Neuron (in vitro differentiated cells): Measurements from ENCODE around the gene OR4D2.

Source experiments
- H2AFZ ChIP-seq: one replicate; pipeline ENCODE4 v1.6.1; 2013; ENCODE audit warnings: low read depth, mild to moderate bottlenecking, inconsistent platforms, low read length, moderate library complexity
- H3K27me3 ChIP-seq: one replicate; pipeline ENCODE4 v1.6.1; 2013; ENCODE audit warnings: low read length; ENCODE audit not compliant: insufficient read depth
- H3K36me3 ChIP-seq: one replicate; pipeline ENCODE4 v1.6.1; 2013; ENCODE audit warnings: low read length; ENCODE audit not compliant: insufficient read depth
- H3K4me1 ChIP-seq: one replicate; pipeline ENCODE4 v1.6.1; 2013; ENCODE audit warnings: low read length; ENCODE audit not compliant: insufficient read depth
- H3K4me3 ChIP-seq: 2 replicates; pipeline ENCODE4 v1.5.1; 2013; ENCODE audit warnings: mild to moderate bottlenecking, low read length, moderate library complexity
- H3K9me3 ChIP-seq: one replicate; pipeline ENCODE4 v1.6.1; 2013; ENCODE audit warnings: low read length

The OR4D2 gene

GRCh38 chr17:58184986-58185761 lies 18.4 kb downstream of the OR4D2 start:
- Histone ChIP-seq H3K9me3 (peaks cover 2% of the 10 kb centered on the region), H3K36me3 (no peaks in the 10 kb centered on the region), H3K4me1 (no peaks in the 10 kb centered on the region), H2AFZ (no peak overlapping the region), H3K4me3 (no peak overlapping the region), H3K27me3 (peaks cover 24% of the 10 kb centered on the region)

- Histone ChIP-seq H3K36me3 (no peaks in the 10 kb centered on the region), H3K27me3 (peaks cover 25% of the 10 kb centered on the region), H3K4me3 (no peak overlapping the region), H2AFZ (no peak overlapping the region), H3K9me3 (peaks cover 2% of the 10 kb centered on the region), H3K4me1 (no peaks in the 10 kb centered on the region)
These were observed 19.8 kb downstream of the OR4D2 start for GRCh38 chr17:58186591-58186990.

DNA sequence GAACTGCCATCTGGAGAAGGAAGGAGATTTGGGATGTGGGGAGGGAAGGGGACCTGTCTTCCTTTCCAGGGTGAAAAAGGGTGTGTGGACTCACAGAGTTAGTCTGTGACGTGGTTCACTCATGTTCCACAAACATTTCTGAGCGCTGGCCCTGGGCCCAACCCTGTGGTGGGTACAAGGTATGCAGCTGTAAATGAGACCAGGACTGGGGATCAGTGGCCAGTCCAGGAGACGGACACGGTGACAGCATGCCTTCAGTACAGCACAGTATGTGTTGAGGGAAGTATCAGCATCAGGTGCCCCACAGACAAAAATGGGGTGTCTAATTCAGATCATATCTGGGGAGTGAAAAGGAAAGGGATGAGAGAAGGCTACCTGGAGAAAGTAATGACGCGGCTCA lies 20.3 kb downstream of the OR4D2 start:
- Histone ChIP-seq H3K9me3 (no peaks in the 10 kb centered on the region), H3K27me3 (peaks cover 24% of the 10 kb centered on the region), H3K4me3 (no peak overlapping the region), H2AFZ (no peak overlapping the region), H3K4me1 (no peaks in the 10 kb centered on the region), H3K36me3 (no peaks in the 10 kb centered on the region)

DNA sequence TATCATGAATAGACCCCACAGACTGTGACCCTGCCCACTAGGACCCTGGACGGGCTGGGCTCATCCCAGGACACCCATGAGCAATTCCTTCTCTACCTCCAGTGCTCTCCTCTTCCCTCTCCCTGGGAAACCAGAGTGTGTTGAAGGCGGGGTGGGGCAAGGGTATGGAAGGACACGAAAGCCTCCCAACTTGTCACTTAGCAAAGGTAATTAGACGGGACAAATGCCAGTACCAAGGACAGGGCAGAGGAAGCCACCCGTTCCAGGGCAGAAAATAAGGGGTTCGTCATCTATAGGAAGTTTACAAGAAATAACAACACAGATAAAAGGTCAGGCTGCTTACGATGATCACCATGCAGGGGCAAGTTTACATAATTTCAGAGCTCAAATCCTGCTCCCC lies 20.9 kb downstream of the OR4D2 start:
- Histone ChIP-seq H3K36me3 (no peaks in the 10 kb centered on the region), H3K9me3 (no peaks in the 10 kb centered on the region), H2AFZ (no peak overlapping the region), H3K4me3 (no peak overlapping the region), H3K4me1 (no peaks in the 10 kb centered on the region), H3K27me3 (peaks cover 24% of the 10 kb centered on the region)

GRCh38 chr17:58189436-58190146 lies 22.8 kb downstream of the OR4D2 start:
- Histone ChIP-seq H3K27me3 (peaks cover 27% of the 10 kb centered on the region), H3K9me3 (no peaks in the 10 kb centered on the region), H3K4me1 (no peaks in the 10 kb centered on the region), H3K36me3 (no peaks in the 10 kb centered on the region), H2AFZ (no peak overlapping the region), H3K4me3 (no peak overlapping the region)

- Histone ChIP-seq H3K27me3 (peaks cover 22% of the 10 kb centered on the region), H2AFZ (no peak overlapping the region), H3K9me3 (no peaks in the 10 kb centered on the region), H3K36me3 (no peaks in the 10 kb centered on the region), H3K4me3 (no peak overlapping the region), H3K4me1 (no peaks in the 10 kb centered on the region)
These were observed 24.6 kb downstream of the OR4D2 start for GRCh38 chr17:58191241-58191896.

- Histone ChIP-seq H3K27me3 (peaks cover 14% of the 10 kb centered on the region), H3K4me1 (no peaks in the 10 kb centered on the region), H2AFZ (no peak within 1 kb of the TSS), H3K9me3 (no peaks in the 10 kb centered on the region), H3K36me3 (no peaks in the 10 kb centered on the region), H3K4me3 (no peak within 1 kb of the TSS)
These were observed 25.8 kb downstream of the OR4D2 start, which contains the start of gene EPX for GRCh38 chr17:58192612-58193011. TSS of gene EPX (plus strand) at chr17:58192726. CDS start at chr17:58192847, 121 bp downstream.

- no peak overlapping the region for H2AFZ ChIP-seq
- peaks cover 12% of the 10 kb centered on the region for H3K27me3 ChIP-seq
- no peaks in the 10 kb centered on the region for H3K9me3 ChIP-seq
- H3K4me1 ChIP-seq, result no peaks in the 10 kb centered on the region
- H3K36me3 ChIP-seq, result no peaks in the 10 kb centered on the region
- no peak overlapping the region for H3K4me3 ChIP-seq
These were observed 27.0 kb downstream of the OR4D2 start for GRCh38 chr17:58193641-58194255.

GRCh38 chr17:58195518-58196123 lies 28.8 kb downstream of the OR4D2 start:
- no peaks in the 10 kb centered on the region for H3K36me3 ChIP-seq
- peaks cover 12% of the 10 kb centered on the region for H3K27me3 ChIP-seq
- H3K4me1 ChIP-seq, result no peaks in the 10 kb centered on the region
- no peak overlapping the region for H3K4me3 ChIP-seq
- H2AFZ ChIP-seq, result no peak overlapping the region
- H3K9me3 ChIP-seq, result no peaks in the 10 kb centered on the region

DNA sequence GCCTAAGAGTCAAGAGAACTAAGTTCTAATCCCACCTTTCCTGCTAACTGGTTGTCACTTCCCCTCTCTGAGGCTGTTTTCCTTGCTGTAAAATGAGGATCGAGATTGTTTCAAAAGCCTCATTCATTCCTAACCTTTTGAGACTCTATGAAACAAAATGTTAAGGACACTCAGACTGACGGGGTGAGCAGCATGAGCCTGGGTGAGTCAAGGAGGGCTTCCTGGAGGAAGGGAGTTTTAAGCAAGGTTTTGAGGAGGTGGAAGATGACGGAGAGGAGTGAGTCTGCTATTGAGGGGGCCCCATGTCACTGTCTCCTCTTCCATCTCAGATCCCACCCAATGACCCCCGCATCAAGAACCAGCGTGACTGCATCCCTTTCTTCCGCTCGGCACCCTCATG lies 29.8 kb downstream of the OR4D2 start:
- Histone ChIP-seq H3K9me3 (no peaks in the 10 kb centered on the region), H3K4me3 (no peak overlapping the region), H3K27me3 (peaks cover 6% of the 10 kb centered on the region), H3K36me3 (no peaks in the 10 kb centered on the region), H2AFZ (no peak overlapping the region), H3K4me1 (no peaks in the 10 kb centered on the region)

DNA sequence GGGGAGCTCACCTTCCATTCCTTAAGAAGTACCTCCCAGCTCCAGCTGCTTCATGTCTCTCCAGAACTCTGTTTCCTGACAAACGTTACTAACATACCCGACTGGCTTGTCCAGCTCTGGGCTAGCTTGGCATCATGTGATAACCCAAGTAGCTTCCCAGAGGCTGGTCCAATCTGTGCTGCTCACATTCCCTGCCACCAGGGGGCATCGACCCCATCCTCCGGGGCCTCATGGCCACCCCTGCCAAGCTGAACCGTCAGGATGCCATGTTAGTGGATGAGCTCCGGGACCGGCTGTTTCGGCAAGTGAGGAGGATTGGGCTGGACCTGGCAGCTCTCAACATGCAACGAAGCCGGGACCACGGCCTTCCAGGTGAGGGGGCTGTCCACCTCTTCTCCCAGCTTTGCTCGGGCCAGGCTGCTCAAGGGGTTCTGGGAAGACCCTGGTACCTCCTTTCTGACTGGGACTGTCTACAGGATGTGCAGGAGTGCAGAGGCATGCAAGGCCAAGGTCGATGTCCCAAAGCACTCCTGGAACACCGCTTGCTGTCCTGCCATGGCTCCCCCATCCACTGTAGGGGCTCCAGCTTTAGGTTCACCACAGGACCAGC lies 33.3 kb downstream of the OR4D2 start:
- H2AFZ ChIP-seq, result no peak overlapping the region
- no peak overlapping the region for H3K4me3 ChIP-seq
- peaks cover 3% of the 10 kb centered on the region for H3K36me3 ChIP-seq
- no peaks in the 10 kb centered on the region for H3K27me3 ChIP-seq
- no peaks in the 10 kb centered on the region for H3K9me3 ChIP-seq
- no peaks in the 10 kb centered on the region for H3K4me1 ChIP-seq

GRCh38 chr17:58202859-58203258 lies 36.1 kb downstream of the OR4D2 start:
- Histone ChIP-seq H3K36me3 (peaks cover 14% of the 10 kb centered on the region), H3K4me1 (no peaks in the 10 kb centered on the region), H3K4me3 (no peak overlapping the region), H3K9me3 (no peaks in the 10 kb centered on the region), H3K27me3 (no peaks in the 10 kb centered on the region), H2AFZ (no peak overlapping the region)
